Measurements from ENCODE around the gene EHMT1. TPM values are rescaled to one million over a fixed set of nuclear protein-coding genes. Genes with fewer than 3 reads are reported as not detected.
"Not testable (repeated sequence)": the region's sequence is repeated elsewhere in the genome, so short reads cannot be mapped to it uniquely, and the experiment has no call there.

Gene EHMT1
- polyA plus RNA-seq, 6 donors from 2014 or later, result 6.7 to 45.0 (median 31.5) TPM

DNA sequence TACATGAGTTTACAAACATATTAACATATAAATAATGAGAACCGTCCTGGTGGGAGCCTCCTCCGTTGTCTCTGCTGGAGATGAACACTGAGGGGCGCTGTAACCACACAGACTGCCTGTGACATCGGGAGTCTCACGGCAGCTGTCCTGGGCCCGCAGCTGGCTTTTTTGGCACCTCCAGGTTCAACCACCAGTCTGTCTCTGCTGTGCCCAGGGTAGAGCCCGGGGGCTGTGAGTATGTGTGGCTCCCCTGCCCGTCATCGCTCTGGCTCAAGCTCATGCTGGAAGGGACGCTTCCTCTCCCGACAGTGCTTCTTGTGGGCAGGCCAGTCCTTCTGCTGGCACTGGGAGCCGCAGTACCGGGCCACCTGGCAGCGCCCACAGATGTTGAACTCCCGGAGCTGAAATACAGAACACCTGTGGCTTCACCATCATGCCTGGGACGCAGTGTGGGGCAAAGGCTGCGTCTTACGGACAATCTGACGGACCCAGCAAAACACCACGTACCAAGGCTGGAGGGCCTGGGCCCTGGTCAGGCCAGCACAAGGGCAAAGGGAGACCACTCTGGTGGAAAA is 36.4 kb upstream of the EHMT1 start:
- Mint-ChIP-seq H3K27me3 (no peaks in the 10 kb centered on the region), H3K4me3 (peak overlapping the region in 2 of 8 donors; percentile 21 to 41), H3K36me3 (peaks cover 0 to 8% of the 10 kb centered on the region in 2 donors), H3K9me3 (no peaks in the 10 kb centered on the region), H3K4me1 (peaks cover 7 to 15% (median 12%) of the 10 kb centered on the region in 3 donors), H3K27ac (no peak overlapping the region)
- DNase-seq (no peak), ATAC-seq (ENCODE audit: low read depth in 2 of 2) (no peak)

DNA sequence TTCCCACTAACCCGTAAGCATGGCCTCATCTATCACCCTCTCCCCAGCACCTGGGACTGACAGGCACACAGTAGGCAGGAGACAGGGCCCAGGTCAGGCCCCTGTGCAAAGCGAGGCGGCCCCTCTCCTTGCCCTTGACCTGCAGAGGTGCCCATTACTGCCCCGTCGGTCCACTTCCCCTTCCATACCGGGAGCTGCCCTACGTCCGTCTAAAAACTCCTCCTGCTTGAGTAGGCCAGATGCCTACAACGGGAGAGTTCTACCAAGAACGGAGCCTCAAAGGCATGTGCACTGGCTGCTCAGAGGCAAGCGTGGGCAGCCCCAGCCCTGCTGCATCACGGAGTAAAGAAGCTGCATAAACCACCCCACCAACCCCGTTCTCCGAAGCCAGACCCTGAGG is 35.5 kb upstream of the EHMT1 start:
- DNase-seq, result no peak
- Mint-ChIP-seq H3K9me3 (no peaks in the 10 kb centered on the region), H3K27ac (no peak overlapping the region), H3K4me1 (peaks cover 8 to 14% (median 10%) of the 10 kb centered on the region in 3 donors), H3K4me3 (peak overlapping the region in 1 of 8 donors; percentile 61), H3K36me3 (peaks cover 6 to 8% of the 10 kb centered on the region in 2 donors), H3K27me3 (no peaks in the 10 kb centered on the region)
- ATAC-seq (ENCODE audit: low read depth in 2 of 2), result no peak

DNA sequence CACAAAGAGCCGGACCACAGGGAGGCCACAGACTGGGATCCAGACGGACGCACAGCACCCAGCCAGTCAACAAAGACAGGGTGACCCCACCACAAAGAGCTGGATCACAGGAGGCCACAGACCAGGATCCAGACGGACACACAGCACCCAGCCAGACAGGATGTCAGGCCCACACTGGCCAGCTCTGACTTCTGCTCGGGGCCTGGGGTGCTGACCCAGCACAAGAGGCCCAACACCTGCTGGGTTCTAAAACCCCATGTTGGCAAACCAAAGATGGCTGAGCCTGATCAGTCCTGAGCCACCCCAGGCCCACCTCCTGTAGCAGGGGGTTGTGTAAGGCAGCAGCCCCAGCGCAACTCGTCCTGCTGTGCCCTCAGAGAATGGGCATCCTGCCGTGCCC is 34.8 kb upstream of the EHMT1 start:
- Mint-ChIP-seq H3K4me1 (peaks cover 8 to 19% (median 8%) of the 10 kb centered on the region in 3 donors), H3K4me3 (peak overlapping the region in 1 of 8 donors; percentile 61), H3K36me3 (peaks cover 6 to 8% of the 10 kb centered on the region in 2 donors), H3K27me3 (no peaks in the 10 kb centered on the region), H3K9me3 (no peaks in the 10 kb centered on the region), H3K27ac (peak overlapping the region in 1 of 6 donors; percentile 20)
- DNase-seq (no peak), ATAC-seq (ENCODE audit: low read depth in 2 of 2) (no peak)

DNA sequence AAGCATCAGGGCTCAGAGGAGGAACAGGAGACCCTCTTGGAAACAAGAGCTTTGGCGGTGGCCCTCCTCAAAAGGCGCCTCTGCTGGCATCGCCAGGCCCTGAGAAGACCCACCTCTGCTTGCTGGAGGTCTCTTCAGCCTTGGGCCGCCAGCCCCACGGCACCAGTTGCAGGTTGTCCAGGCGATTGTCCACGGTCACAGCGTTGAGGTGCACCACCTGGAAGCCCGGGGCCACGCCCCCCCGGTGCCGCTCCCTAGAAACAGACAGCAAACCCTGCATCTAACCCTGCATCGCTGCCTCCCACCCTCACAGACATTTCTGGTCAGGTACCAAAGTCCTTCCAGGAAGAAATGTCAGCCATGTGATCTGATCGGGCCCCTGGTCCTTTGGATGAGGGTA is 32.0 kb upstream of the EHMT1 start:
- Mint-ChIP-seq H3K9me3 (no peaks in the 10 kb centered on the region), H3K36me3 (peaks cover 6 to 8% of the 10 kb centered on the region in 2 donors), H3K4me3 (peak overlapping the region in 2 of 8 donors; percentile 63 to 88), H3K27ac (no peak overlapping the region), H3K27me3 (no peaks in the 10 kb centered on the region), H3K4me1 (peaks cover 12 to 27% (median 14%) of the 10 kb centered on the region in 3 donors)
- ATAC-seq (ENCODE audit: low read depth in 2 of 2) (no peak), DNase-seq (no peak)

DNA sequence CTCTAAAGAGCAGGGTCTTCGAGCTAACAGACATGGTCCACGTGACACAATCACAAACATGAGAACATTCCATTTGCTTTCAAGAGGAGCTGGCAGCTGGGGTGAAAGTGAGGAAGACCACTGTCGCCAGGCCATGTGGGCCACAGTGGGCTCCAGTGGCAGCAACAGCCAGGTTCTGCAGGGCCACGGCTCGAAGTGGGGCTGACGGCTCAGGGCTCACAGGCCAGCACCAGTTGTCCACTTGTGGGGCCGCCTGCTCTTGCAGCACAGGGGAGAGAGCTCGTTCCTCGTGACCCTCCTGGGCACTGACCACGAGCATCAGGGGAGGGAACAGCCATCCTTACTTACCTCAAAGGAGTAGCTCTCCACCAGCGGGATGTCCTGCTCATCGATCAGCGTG is 30.5 kb upstream of the EHMT1 start:
- H3K9me3 Mint-ChIP-seq, result no peaks in the 10 kb centered on the region
- ATAC-seq (ENCODE audit: low read depth in 2 of 2) (no peak), DNase-seq (no peak)
- H3K4me3 Mint-ChIP-seq, result peak overlapping the region in 5 of 8 donors; percentile 39 to 88 (median 61)
- peaks cover 12 to 27% (median 14%) of the 10 kb centered on the region in 3 donors for H3K4me1 Mint-ChIP-seq
- peaks cover 6 to 8% of the 10 kb centered on the region in 2 donors for H3K36me3 Mint-ChIP-seq
- H3K27ac Mint-ChIP-seq, result no peak overlapping the region
- no peaks in the 10 kb centered on the region for H3K27me3 Mint-ChIP-seq

DNA sequence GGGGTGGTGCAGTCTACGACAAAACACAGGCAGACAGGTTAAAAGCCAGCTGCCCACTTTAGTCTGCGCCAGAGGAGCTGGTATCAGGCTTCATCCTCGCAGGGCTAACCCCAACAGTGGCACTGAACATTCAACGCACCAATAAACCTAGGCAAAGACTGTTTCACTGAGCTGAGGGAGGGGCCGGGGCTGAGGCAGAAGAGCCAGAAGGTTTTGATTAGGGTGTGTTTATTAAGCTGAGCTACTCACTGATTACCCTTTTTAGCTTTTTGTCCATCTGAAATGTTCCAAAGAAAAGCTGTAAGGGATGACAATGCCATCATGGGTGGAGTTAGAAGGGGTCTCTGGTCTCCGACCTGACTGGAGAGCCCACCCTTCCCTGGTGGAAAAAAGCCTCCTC is 29.9 kb upstream of the EHMT1 start:
- ATAC-seq (ENCODE audit: low read depth in 2 of 2) (no peak), DNase-seq (no peak)
- Mint-ChIP-seq H3K9me3 (no peaks in the 10 kb centered on the region), H3K27me3 (no peaks in the 10 kb centered on the region), H3K4me3 (peak overlapping the region; percentile 61 to 92 (median 85)), H3K4me1 (peaks cover 12 to 27% (median 14%) of the 10 kb centered on the region in 3 donors), H3K27ac (peak overlapping the region in 1 of 6 donors; percentile 47), H3K36me3 (peaks cover 6 to 8% of the 10 kb centered on the region in 2 donors)

DNA sequence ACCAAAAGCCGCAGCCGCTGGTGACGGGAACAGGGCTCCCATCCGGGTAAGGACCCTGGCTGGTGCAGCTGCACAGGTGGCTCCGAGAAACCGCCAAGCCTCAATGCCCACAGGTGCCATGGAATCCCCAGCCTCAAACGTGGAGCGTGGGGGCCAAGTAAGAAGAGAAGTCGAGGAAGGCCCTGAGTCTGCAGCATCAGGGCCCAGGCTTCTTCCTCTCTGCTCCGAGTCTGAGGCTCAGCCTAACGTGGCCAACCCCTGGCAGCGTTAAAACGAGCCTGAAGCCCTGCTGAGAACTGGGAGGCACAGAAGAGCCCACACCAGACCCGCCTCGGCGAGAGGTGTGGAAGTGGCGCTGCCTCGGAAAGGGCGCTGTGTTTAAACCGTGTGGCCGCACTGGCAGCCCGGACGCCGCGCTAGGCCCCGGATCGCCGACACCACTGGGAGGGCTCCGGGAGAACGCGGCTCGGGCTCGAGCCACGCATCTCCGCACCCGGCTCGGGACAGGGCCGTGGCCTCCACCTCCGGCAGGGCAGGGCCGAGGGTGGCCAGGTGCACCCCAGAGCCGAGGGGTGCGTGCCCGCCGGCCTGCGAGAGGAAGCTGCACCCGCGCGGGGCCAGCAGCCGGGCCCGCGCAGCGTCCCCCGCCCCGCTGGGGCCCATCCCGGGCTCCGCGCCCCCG is 29.2 kb upstream of the EHMT1 start:
- no peak for ATAC-seq (ENCODE audit: low read depth in 2 of 2)

DNA sequence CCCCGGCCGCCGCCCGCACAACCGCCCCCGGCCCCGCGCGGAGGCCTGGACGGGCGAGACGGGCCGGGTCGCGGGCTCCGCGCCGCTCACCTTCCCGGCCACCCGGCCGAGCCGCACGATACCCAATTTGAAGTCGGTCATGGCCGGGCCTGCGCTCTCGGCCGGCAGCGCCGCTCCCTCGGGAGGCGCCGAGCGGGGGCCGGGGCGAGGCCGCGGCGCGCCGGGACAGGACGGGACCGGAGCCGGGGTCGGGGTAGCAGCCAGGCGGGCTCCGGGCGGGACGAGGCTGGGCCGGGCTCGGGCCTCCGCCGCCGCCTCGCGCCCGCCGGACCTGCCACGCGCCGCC is 28.7 kb upstream of the EHMT1 start:
- H3K36me3 Mint-ChIP-seq, result peaks cover 6 to 8% of the 10 kb centered on the region in 2 donors
- H3K27ac Mint-ChIP-seq, result peak overlapping the region in 1 of 6 donors; percentile 91
- peaks cover 12 to 27% (median 14%) of the 10 kb centered on the region in 3 donors for H3K4me1 Mint-ChIP-seq
- no peaks in the 10 kb centered on the region for H3K27me3 Mint-ChIP-seq
- ATAC-seq (ENCODE audit: low read depth in 2 of 2) (peak; percentile 15 to 18), DNase-seq (no peak)
- H3K9me3 Mint-ChIP-seq, result no peaks in the 10 kb centered on the region
- H3K4me3 Mint-ChIP-seq, result peak overlapping the region in 2 of 8 donors; percentile 92

More for the DNA sequence above, 29.2 kb upstream of the EHMT1 start:
- Mint-ChIP-seq H3K27ac (peak overlapping the region in 2 of 6 donors; percentile 57 to 82), H3K9me3 (no peaks in the 10 kb centered on the region), H3K4me1 (peaks cover 12 to 27% (median 14%) of the 10 kb centered on the region in 3 donors), H3K27me3 (no peaks in the 10 kb centered on the region), H3K36me3 (peaks cover 6 to 8% of the 10 kb centered on the region in 2 donors), H3K4me3 (peak overlapping the region; percentile 75 to 92 (median 88))
- no peak for DNase-seq

DNA sequence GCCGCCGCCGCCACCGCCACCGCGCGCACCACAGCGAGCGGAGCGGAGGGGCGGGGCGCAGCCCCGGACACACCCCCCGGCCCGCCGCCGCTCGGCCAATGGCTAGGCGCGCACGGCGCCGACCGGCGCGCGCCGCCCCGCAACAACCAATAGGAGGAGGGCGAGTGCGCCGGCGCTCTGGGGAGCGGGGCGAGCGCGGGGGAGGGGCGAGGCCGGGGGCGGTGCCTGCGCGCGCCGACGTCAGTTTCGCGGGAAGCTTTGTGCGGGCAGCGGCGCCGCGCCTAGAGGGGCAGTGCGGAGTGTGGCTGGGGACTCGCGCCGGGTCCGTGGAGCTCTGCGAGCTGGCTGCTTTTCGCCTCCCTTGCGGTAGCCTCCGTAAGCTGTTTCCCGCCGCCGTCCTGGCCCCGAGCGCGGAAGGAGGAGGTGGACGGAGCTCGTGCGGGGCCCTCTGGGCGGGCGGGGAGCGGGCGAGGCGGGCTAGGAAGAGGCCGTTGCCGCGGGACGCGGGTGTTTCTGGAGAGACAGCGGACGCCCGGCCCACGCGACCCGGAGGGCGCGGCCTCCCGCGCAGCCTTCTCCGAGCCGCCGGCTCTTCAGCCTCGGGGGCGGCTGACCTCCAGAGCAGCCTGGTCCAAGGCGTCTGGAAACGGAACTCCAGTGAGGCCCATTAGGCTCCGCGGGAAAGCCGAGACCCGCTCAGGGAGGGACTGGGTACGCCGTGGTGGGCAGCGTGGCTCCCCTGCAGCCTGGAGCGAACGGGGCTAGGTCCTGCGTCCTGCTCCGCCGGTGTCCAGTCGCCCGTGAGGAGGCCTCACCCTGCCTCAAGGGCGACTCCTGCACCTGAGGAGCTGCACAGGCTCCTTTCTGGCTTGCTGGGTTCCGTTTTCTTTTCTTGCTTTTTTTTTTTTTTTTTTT is 28.1 kb upstream of the EHMT1 start, which contains the start of gene ZMYND19:
TSS of gene ZMYND19 (minus strand) at position 44 of the 915 bp plus-strand sequence. CDS start 249 bp downstream, outside the sequence.
- no peaks in the 10 kb centered on the region for H3K27me3 Mint-ChIP-seq
- no peaks in the 10 kb centered on the region for H3K9me3 Mint-ChIP-seq
- peaks cover 12 to 27% (median 14%) of the 10 kb centered on the region in 3 donors for H3K4me1 Mint-ChIP-seq
- ATAC-seq (ENCODE audit: low read depth in 2 of 2), result peak; percentile 95 to 96
- DNase-seq, result peak; percentile 92
- H3K4me3 Mint-ChIP-seq, result peak within 1 kb of the TSS; percentile 92 to 98 (median 96)
- peaks cover 6 to 8% of the 10 kb centered on the region in 2 donors for H3K36me3 Mint-ChIP-seq
- H3K27ac Mint-ChIP-seq, result peak within 1 kb of the TSS; percentile 91 to 98 (median 94)

DNA sequence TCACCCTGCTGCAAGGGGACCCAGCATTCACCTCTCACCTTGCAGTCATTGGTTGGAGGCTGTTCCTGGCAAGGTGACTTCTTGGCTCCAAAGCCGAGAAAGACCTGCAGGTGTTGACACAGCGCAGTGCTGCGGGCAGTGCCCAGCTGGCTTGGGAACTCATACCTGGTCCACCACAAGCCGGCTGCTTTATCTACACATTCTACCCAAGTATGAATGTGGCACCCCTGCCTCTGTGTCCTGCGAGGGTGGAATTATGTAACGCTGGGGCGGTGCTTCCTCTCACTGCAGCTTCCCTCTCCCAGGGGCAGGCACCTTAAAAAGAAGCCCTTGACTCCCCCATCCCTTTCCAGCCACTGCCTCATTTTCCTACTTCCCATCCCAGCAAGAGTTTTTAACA is 26.0 kb upstream of the EHMT1 start:
- no peaks in the 10 kb centered on the region for H3K9me3 Mint-ChIP-seq
- H3K36me3 Mint-ChIP-seq, result peaks cover 0 to 4% of the 10 kb centered on the region in 2 donors
- H3K27ac Mint-ChIP-seq, result peak overlapping the region in 1 of 6 donors; percentile 59
- H3K4me3 Mint-ChIP-seq, result peak overlapping the region in 2 of 8 donors; percentile 55 to 73
- no peaks in the 10 kb centered on the region for H3K27me3 Mint-ChIP-seq
- peaks cover 9 to 27% (median 14%) of the 10 kb centered on the region in 3 donors for H3K4me1 Mint-ChIP-seq
- ATAC-seq (ENCODE audit: low read depth in 2 of 2) (no peak), DNase-seq (no peak)

DNA sequence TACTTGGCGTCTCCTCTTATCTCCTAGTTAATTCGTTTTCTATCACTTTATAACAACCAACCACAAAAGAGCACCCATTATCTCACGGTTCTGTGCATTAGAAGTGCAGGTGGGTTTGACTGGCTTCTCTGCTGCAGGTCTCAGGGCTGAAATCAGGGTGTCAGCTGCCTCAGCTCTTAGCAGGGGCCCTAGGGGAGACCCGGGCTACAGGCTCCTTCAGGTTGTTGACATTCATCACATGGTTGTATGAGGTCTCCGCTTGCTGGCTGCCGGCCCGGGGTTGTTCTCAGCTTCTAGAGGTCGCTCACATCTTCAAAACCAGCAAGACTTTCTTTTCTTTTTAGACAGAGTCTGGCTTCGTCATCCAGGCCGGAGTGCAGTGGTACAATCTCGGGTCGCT is 25.6 kb upstream of the EHMT1 start:
- Mint-ChIP-seq H3K4me1 (peaks cover 5 to 23% (median 11%) of the 10 kb centered on the region in 3 donors), H3K4me3 (peak overlapping the region in 3 of 8 donors; percentile 32 to 82 (median 55)), H3K9me3 (no peaks in the 10 kb centered on the region), H3K27me3 (no peaks in the 10 kb centered on the region), H3K36me3 (no peaks in the 10 kb centered on the region), H3K27ac (peak overlapping the region in 1 of 6 donors; percentile 59)
- no peak for ATAC-seq (ENCODE audit: low read depth in 2 of 2)
- DNase-seq, result no peak

DNA sequence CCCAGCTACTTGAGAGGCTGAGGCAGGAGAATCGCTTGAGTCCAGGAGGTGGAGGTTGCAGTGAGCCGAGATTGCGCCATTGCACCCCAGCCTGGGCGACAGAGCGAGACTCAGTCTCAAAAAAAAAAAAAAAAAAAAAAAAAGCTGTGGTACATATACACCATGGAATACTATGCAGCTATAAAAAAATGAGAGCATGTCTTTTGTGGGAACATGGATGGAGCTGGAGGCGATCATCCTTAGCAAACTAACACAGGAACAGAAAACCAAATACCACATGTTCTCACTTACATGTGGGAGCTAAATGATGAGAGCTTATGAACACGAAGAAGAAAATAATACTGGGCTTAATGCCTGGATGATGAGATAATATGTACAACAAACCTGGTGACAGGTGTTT is 22.2 kb upstream of the EHMT1 start:
- not testable (repeated sequence) for ATAC-seq (ENCODE audit: low read depth in 2 of 2); H3K9me3 Mint-ChIP-seq; H3K27me3 Mint-ChIP-seq; H3K4me1 Mint-ChIP-seq; DNase-seq; H3K36me3 Mint-ChIP-seq; H3K4me3 Mint-ChIP-seq; H3K27ac Mint-ChIP-seq

DNA sequence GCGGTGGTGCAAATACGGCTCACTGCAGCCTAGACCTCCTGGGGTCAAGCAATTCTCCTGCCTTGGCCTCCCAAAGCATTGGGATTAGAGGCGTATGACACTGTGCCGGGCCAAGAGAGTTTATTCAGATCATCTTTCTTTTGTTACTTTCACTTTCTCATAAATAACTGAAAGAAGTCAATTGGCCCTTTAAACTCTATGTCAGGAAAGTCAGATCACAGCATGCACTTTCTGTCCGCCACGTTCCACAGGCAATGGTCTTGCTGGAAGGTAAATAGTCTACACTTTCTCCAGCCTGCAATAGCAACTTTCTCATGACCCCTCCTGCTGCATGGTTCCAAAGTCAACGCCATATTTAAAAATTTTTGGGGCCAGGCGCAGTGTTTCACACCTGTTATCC is 19.9 kb upstream of the EHMT1 start:
- Mint-ChIP-seq H3K27ac (no peak overlapping the region), H3K36me3 (no peaks in the 10 kb centered on the region), H3K4me1 (peaks cover 12 to 16% (median 14%) of the 10 kb centered on the region in 3 donors), H3K9me3 (no peaks in the 10 kb centered on the region), H3K4me3 (peak overlapping the region in 1 of 8 donors; percentile 21), H3K27me3 (no peaks in the 10 kb centered on the region)
- ATAC-seq (ENCODE audit: low read depth in 2 of 2), result no peak
- DNase-seq, result no peak

All from naive B cell (primary cell).